Fibroblast of lung (primary cell): ENCODE data around the gene SGPP2. TPM values are rescaled to one million over a fixed set of nuclear protein-coding genes. Genes with fewer than 3 reads are reported as not detected.
A peak's percentile ranks its signal among the peaks of the same experiment; 100 is the strongest.

ENCODE experiments used
- DNase-seq, 2 donors: peaks; one replicate each; pipeline versions ENCODE4 v3.0.0 to v3.0.0-alpha.2; 2010; ENCODE audit warnings: low read depth in 2 of 2
- H2AFZ ChIP-seq: 2 replicates; pipeline ENCODE4 v1.5.1; 2012; ENCODE audit warnings: low read length, control low read depth, inconsistent platforms
- H3K27ac ChIP-seq: 2 replicates; pipeline ENCODE4 v1.5.1; 2011; ENCODE audit warnings: low read length, control low read depth; ENCODE audit not compliant: insufficient read depth
- H3K27me3 ChIP-seq: 2 replicates; pipeline ENCODE4 v1.5.1; 2011; ENCODE audit warnings: mild to moderate bottlenecking, low read length; ENCODE audit not compliant: control insufficient read depth, insufficient read depth
- H3K36me3 ChIP-seq: 2 replicates; pipeline ENCODE4 v1.5.1; 2011; ENCODE audit warnings: low read length; ENCODE audit not compliant: control insufficient read depth, insufficient read depth
- H3K4me1 ChIP-seq: 2 replicates; pipeline ENCODE4 v1.5.1; 2011; ENCODE audit warnings: low read length; ENCODE audit not compliant: control insufficient read depth, insufficient read depth; ENCODE audit errors: extremely low read depth
- H3K4me2 ChIP-seq: 2 replicates; pipeline ENCODE4 v1.5.1; 2011; ENCODE audit warnings: low read length, control low read depth; ENCODE audit not compliant: insufficient read depth; ENCODE audit errors: extremely low read depth
- H3K4me3 ChIP-seq, 4 experiments: fragments of 200-600 bp in 1 of 4; sonication (generic) in 1 of 4; replicated peaks in 1 of 4; 2 replicates each; pipeline ENCODE4 v1.5.1; 2011 to 2016; ENCODE audit warnings: low read length in 4 of 4, low read depth in 3 of 4, mild to moderate bottlenecking in 3 of 4, control low read depth in 2 of 4, inconsistent platforms in 1 of 4, mixed read lengths in 1 of 4; ENCODE audit not compliant: insufficient read depth in 1 of 4; ENCODE audit errors: control extremely low read depth in 1 of 4
- H3K79me2 ChIP-seq: 2 replicates; pipeline ENCODE4 v1.5.1; 2012; ENCODE audit warnings: mild to moderate bottlenecking, low read length, inconsistent platforms; ENCODE audit not compliant: control insufficient read depth, insufficient read depth
- H3K9ac ChIP-seq: 2 replicates; pipeline ENCODE4 v1.5.1; 2011; ENCODE audit warnings: mild to moderate bottlenecking, low read length, control low read depth; ENCODE audit not compliant: insufficient read depth
- H3K9me3 ChIP-seq: 2 replicates; pipeline ENCODE4 v1.5.1; 2012; ENCODE audit warnings: low read depth, low read length; ENCODE audit not compliant: control insufficient read depth, insufficient read depth
- H4K20me1 ChIP-seq: 2 replicates; pipeline ENCODE4 v1.5.1; 2011; ENCODE audit warnings: low read length; ENCODE audit not compliant: control insufficient read depth, insufficient read depth; ENCODE audit errors: extremely low read depth
- EZH2 ChIP-seq: IDR thresholded peaks from 2 replicates; pipeline ENCODE4 v1.5.1; 2012; ENCODE audit warnings: low read length, control low read depth, mild to moderate bottlenecking; ENCODE audit errors: missing control alignments
- polyA plus RNA-seq, 2 donors: library from polyadenylated mRNA; depleted of rRNA in 1 of 2; stranded (reverse) in 1 of 2; unstranded in 1 of 2; fragments of >200 nt; gene quantifications; 2 replicates each; pipeline ENCODE4 v1.2.1, GENCODE V29; 2011 to 2012; ENCODE audit warnings: missing spikeins in 1 of 2
- total RNA-seq: library from RNA; depleted of rRNA; stranded (reverse); fragments of >200 nt; gene quantifications from 2 replicates; pipeline ENCODE4 v1.2.1, GENCODE V29; 2014
- TF ChIP-seq, protein P1 (sequence below), 2 donors: IDR thresholded peaks in 1 of 2; conservative IDR thresholded peaks in 1 of 2; 1 replicate in 1 of 2; 2 replicates in 1 of 2; pipeline ENCODE4 v1.5.1; 2011 to 2012; ENCODE audit warnings: low read length in 2 of 2, control low read depth in 1 of 2, inconsistent platforms in 1 of 2, low read depth in 1 of 2, mild to moderate bottlenecking in 1 of 2

The SGPP2 gene
- total and polyA plus RNA-seq, 2 donors (not counting 1 experiment from before 2014, with no cell fraction given), result not detected

DNA sequence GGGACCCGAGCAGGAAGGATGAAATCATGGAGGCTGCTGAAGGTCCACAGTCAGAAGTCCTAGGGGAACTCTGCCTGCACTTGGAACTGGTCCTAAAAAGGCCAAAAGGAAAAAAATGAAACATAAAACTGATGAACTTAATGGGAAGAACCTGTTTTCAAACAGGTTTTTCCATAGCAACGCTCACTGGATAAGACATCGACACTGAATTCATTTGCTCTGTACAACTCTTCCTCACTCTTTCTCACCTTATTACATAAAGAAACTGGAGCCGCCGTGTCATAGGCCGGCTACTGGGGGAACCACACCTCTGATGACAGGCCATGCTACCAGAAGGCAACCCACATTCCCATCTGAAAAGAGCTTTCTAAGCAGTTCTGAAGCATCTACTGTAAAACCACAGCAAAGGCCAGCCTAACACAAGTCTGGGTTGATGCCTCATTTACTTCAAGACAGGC, 147.9 kb downstream of the SGPP2 start:
- Histone ChIP-seq H4K20me1 (no peaks in the 10 kb centered on the region), H2AFZ (no peak overlapping the region), H3K27ac (peak overlapping the region; percentile 49), H3K36me3 (no peaks in the 10 kb centered on the region), H3K27me3 (no peaks in the 10 kb centered on the region), H3K4me2 (no peak overlapping the region), H3K4me3 (no peak overlapping the region), H3K9ac (no peak overlapping the region), H3K4me1 (peaks cover 6% of the 10 kb centered on the region), H3K79me2 (no peaks in the 10 kb centered on the region), H3K9me3 (no peaks in the 10 kb centered on the region)
- DNase-seq, result no peak
- no peak for TF ChIP-seq EZH2
- TF ChIP-seq, protein P1, sequence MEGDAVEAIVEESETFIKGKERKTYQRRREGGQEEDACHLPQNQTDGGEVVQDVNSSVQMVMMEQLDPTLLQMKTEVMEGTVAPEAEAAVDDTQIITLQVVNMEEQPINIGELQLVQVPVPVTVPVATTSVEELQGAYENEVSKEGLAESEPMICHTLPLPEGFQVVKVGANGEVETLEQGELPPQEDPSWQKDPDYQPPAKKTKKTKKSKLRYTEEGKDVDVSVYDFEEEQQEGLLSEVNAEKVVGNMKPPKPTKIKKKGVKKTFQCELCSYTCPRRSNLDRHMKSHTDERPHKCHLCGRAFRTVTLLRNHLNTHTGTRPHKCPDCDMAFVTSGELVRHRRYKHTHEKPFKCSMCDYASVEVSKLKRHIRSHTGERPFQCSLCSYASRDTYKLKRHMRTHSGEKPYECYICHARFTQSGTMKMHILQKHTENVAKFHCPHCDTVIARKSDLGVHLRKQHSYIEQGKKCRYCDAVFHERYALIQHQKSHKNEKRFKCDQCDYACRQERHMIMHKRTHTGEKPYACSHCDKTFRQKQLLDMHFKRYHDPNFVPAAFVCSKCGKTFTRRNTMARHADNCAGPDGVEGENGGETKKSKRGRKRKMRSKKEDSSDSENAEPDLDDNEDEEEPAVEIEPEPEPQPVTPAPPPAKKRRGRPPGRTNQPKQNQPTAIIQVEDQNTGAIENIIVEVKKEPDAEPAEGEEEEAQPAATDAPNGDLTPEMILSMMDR (conservative IDR thresholded peaks at IDR 0.05 in 1 of 2, IDR thresholded peaks at IDR 0.05 in 1 of 2; ENCODE audit: low read depth in 1 of 2, low read length in 2 of 2), result no peak

DNA sequence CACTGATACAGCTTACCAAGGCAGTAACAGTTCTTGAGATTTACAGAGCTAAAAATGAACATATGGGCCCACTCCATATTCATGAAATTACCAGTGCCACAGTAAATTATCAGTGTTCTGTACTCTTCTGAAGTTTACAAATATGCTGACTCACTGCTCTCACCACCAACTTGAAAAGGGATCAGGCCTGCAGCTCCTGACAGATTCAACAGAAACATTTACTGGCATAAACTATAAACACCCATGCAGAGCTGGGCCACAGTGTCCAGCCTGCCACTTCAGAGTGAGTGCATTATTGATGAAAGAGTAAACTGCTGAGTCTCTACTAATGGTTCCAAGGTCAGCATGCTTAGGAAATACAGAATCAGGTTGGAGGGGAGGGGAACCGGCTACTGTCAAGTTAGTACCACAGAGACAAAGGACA, 148.4 kb downstream of the SGPP2 start:
- H3K4me1 ChIP-seq, result peaks cover 6% of the 10 kb centered on the region
- H3K9ac ChIP-seq, result no peak overlapping the region
- no peaks in the 10 kb centered on the region for H4K20me1 ChIP-seq
- no peak overlapping the region for H3K4me3 ChIP-seq
- no peaks in the 10 kb centered on the region for H3K36me3 ChIP-seq
- H3K4me2 ChIP-seq, result no peak overlapping the region
- H3K27ac ChIP-seq, result peak overlapping the region; percentile 49
- no peaks in the 10 kb centered on the region for H3K27me3 ChIP-seq
- H2AFZ ChIP-seq, result no peak overlapping the region
- TF ChIP-seq, protein P1 (conservative IDR thresholded peaks at IDR 0.05 in 1 of 2, IDR thresholded peaks at IDR 0.05 in 1 of 2; ENCODE audit: low read depth in 1 of 2, low read length in 2 of 2), result no peak
- TF ChIP-seq EZH2, result no peak
- no peaks in the 10 kb centered on the region for H3K79me2 ChIP-seq
- DNase-seq, result peak; percentile 71 to 81
- no peaks in the 10 kb centered on the region for H3K9me3 ChIP-seq

DNA sequence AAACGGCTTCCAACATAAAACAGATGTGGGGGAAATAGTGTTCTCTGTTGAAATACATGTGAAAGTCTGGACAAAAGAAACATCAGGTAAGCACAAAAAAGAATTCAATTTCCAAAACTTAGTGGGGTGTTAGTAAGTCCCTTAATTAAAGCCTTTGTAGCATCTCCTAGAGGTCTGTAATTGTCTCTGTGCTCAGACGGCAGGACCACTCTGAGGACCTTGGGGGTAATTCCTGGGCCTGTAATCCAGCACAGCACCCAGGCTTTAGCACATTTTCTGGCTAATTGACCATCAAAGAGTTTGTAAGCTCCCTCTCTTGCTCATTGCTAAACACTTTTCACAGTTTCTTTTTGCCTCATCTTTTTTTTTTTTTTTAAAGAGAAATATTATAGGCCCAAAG, 151.3 kb downstream of the SGPP2 start:
- TF ChIP-seq, protein P1 (conservative IDR thresholded peaks at IDR 0.05 in 1 of 2, IDR thresholded peaks at IDR 0.05 in 1 of 2; ENCODE audit: low read depth in 1 of 2, low read length in 2 of 2), result no peak
- TF ChIP-seq EZH2, result no peak
- Histone ChIP-seq H2AFZ (no peak overlapping the region), H3K27ac (no peak overlapping the region), H4K20me1 (no peaks in the 10 kb centered on the region), H3K36me3 (no peaks in the 10 kb centered on the region), H3K79me2 (no peaks in the 10 kb centered on the region), H3K9ac (no peak overlapping the region), H3K4me3 (no peak overlapping the region), H3K27me3 (no peaks in the 10 kb centered on the region), H3K4me2 (no peak overlapping the region), H3K9me3 (no peaks in the 10 kb centered on the region), H3K4me1 (peaks cover 3% of the 10 kb centered on the region)
- DNase-seq, result no peak
